HCT116 (cell line): ENCODE measurements around the gene NAPB. TPM values are rescaled to one million over a fixed set of nuclear protein-coding genes. Genes with fewer than 3 reads are reported as not detected.

Experiments
- ATAC-seq: fragments of 200-7000 bp; cut with Tn5 transposase; 2 replicates; pipeline ENCODE4 v1.9.1; 2020; ENCODE audit warnings: mild to moderate bottlenecking, moderate library complexity
- BruUV-seq: library from RNA; stranded (reverse); fragments of 400-500 nt; replicated peaks from 2 replicates; lab custom pipeline; 2021; lab: Mats Ljungman, UMichigan
- CTCF ChIA-PET: fragments of 300-600 bp; sonication (Branson Sonifier 250); formaldehyde crosslinking; loops from one replicate; lab custom pipeline; 2021; ENCODE audit warnings: antibody characterized with exemption; lab: Charles Lee
- POLR2A ChIA-PET: fragments of 300-600, 350-600 bp; sonication (Branson Sonifier 250); formaldehyde crosslinking; loops from one replicate; lab custom pipeline; 2021; ENCODE audit warnings: antibody characterized with exemption; lab: Charles Lee
- RAD21 ChIA-PET, 2 experiments: fragments of 300-600 bp; sonication (Branson Sonifier 250); formaldehyde crosslinking; loops; one replicate each; lab custom pipeline; 2023; ENCODE audit warnings: low total read pairs in 2 of 2; ENCODE audit not compliant: uncharacterized antibody in 2 of 2, unreplicated experiment in 2 of 2, low non-redundant PET in 1 of 2; lab: Charles Lee
- DNase-seq: peaks from one replicate; pipeline ENCODE4 v3.0.0-alpha.2; 2010; ENCODE audit warnings: low read depth, low spot score
- H2AFZ ChIP-seq: fragments of 200-600 bp; shearing (Covaris generic), sonication (generic); 2 replicates; pipeline ENCODE4 v1.6.1; 2017; ENCODE audit warnings: low read depth, mixed run types, mixed read lengths, antibody characterized with exemption, low read length; ENCODE audit not compliant: poor library complexity, severe bottlenecking
- H3K27ac ChIP-seq: 2 replicates; pipeline ENCODE4 v1.5.1; 2012; ENCODE audit warnings: low read depth, low read length
- H3K27me3 ChIP-seq: fragments of 200-600 bp; sonication (generic); 2 replicates; pipeline ENCODE4 v1.6.1; 2016; ENCODE audit warnings: mixed run types, low read length, mixed read lengths; ENCODE audit not compliant: insufficient read depth
- H3K36me3 ChIP-seq, 2 experiments: fragments of 200-500 bp in 1 of 2; fragments of 200-600 bp in 1 of 2; sonication (Bioruptor generic) in 1 of 2; sonication (generic) in 1 of 2; 2 replicates each; pipeline versions ENCODE4 v1.5.1 to v1.6.1; 2014 to 2016; ENCODE audit warnings: low read length in 2 of 2, inconsistent platforms in 1 of 2, mixed read lengths in 1 of 2, mixed run types in 1 of 2; ENCODE audit not compliant: insufficient read depth in 2 of 2, control insufficient read depth in 1 of 2
- H3K4me1 ChIP-seq, 2 experiments: fragments of 200-600 bp in 1 of 2; sonication (generic) in 1 of 2; 2 replicates each; pipeline versions ENCODE4 v1.5.1 to v1.6.1; 2012 to 2017; ENCODE audit warnings: low read length in 2 of 2, inconsistent platforms in 1 of 2, mild to moderate bottlenecking in 1 of 2, mixed read lengths in 1 of 2, mixed run types in 1 of 2, moderate library complexity in 1 of 2; ENCODE audit not compliant: insufficient read depth in 2 of 2, control insufficient read depth in 1 of 2
- H3K4me2 ChIP-seq: fragments of 200-600 bp; sonication (generic); 2 replicates; pipeline ENCODE4 v1.6.1; 2017; ENCODE audit warnings: mixed run types, low read length, mixed read lengths
- H3K4me3 ChIP-seq, 2 experiments: fragments of 200-600 bp in 1 of 2; sonication (generic) in 1 of 2; replicated peaks in 1 of 2; 2 replicates each; pipeline ENCODE4 v1.5.1; 2011 to 2016; ENCODE audit warnings: low read length in 2 of 2, control low read depth in 1 of 2, low read depth in 1 of 2, mild to moderate bottlenecking in 1 of 2, mixed read lengths in 1 of 2, mixed run types in 1 of 2
- H3K79me2 ChIP-seq: fragments of 200-600 bp; sonication (generic); 2 replicates; pipeline ENCODE4 v1.6.1; 2017; ENCODE audit warnings: mild to moderate bottlenecking, mixed run types, low read length, moderate library complexity, mixed read lengths; ENCODE audit not compliant: insufficient read depth
- H3K9ac ChIP-seq: fragments of 200-600 bp; sonication (generic); 2 replicates; pipeline ENCODE4 v1.6.1; 2016; ENCODE audit warnings: low read length, mixed read lengths
- H3K9me2 ChIP-seq: fragments of 200-600 bp; sonication (generic), shearing (Covaris generic); 2 replicates; pipeline ENCODE4 v1.6.1; 2017; ENCODE audit warnings: mixed run types, mild to moderate bottlenecking, moderate library complexity; ENCODE audit not compliant: insufficient read depth
- H3K9me3 ChIP-seq, 2 experiments: fragments of 200-500 bp in 1 of 2; fragments of 200-600 bp in 1 of 2; sonication (Bioruptor generic) in 1 of 2; sonication (generic) in 1 of 2; 2 replicates each; pipeline ENCODE4 v1.6.1; 2014 to 2017; ENCODE audit warnings: low read length in 2 of 2, mixed read lengths in 2 of 2, inconsistent platforms in 1 of 2, low read depth in 1 of 2, mild to moderate bottlenecking in 1 of 2, mixed run types in 1 of 2, moderate library complexity in 1 of 2; ENCODE audit not compliant: control insufficient read depth in 1 of 2, insufficient read depth in 1 of 2
- H4K20me1 ChIP-seq: fragments of 200-600 bp; sonication (generic), shearing (Covaris generic); 2 replicates; pipeline ENCODE4 v1.6.1; 2017; ENCODE audit warnings: mixed run types, mild to moderate bottlenecking, moderate library complexity; ENCODE audit not compliant: insufficient read depth
- CEBPB ChIP-seq: IDR thresholded peaks from 2 replicates; pipeline ENCODE4 v1.6.1; 2012; ENCODE audit warnings: low read depth
- EZH2 ChIP-seq: fragments of 200-600 bp; sonication (generic); IDR thresholded peaks from 2 replicates; pipeline ENCODE4 v1.6.1; 2017; ENCODE audit warnings: antibody characterized with exemption, mixed run types
- FOSL1 ChIP-seq: IDR thresholded peaks from 2 replicates; pipeline ENCODE4 v1.6.1; 2012; ENCODE audit warnings: low read depth
- JUND ChIP-seq: IDR thresholded peaks from 2 replicates; pipeline ENCODE4 v1.6.1; 2012
- MAX ChIP-seq: IDR thresholded peaks from 2 replicates; pipeline ENCODE4 v1.6.1; 2012
- POLR2AphosphoS5 ChIP-seq: IDR thresholded peaks from 2 replicates; pipeline ENCODE4 v1.6.1; 2011; ENCODE audit warnings: mild to moderate bottlenecking, low read depth, low read length, moderate library complexity
- RAD21 ChIP-seq: IDR thresholded peaks from 2 replicates; pipeline ENCODE4 v1.6.1; 2012; ENCODE audit warnings: low read depth, mild to moderate bottlenecking
- SIN3A ChIP-seq: IDR thresholded peaks from 2 replicates; pipeline ENCODE4 v1.6.1; 2012; ENCODE audit warnings: low read depth
- SRF ChIP-seq: IDR thresholded peaks from 2 replicates; pipeline ENCODE4 v1.6.1; 2012; ENCODE audit warnings: low read depth
- ZNF274 ChIP-seq: fragments of 200-500 bp; sonication (Bioruptor generic); IDR thresholded peaks from 2 replicates; pipeline ENCODE4 v1.6.1; 2014; ENCODE audit warnings: mild to moderate bottlenecking, low read depth, low read length, inconsistent platforms
- intact Hi-C: fragments of 100-400 bp; cut with micrococcal nuclease; formaldehyde crosslinking; loops from 2 replicates; pipeline ENCODE4 v1.10.0; 2022
- total RNA-seq: library from RNA; stranded (reverse); gene quantifications from one replicate; pipeline ENCODE4 v1.2.1, GENCODE V29; 2021; ENCODE audit not compliant: unreplicated experiment
- TF ChIP-seq, protein P1 (sequence below): IDR thresholded peaks from 2 replicates; pipeline ENCODE4 v1.6.1; 2012; ENCODE audit warnings: low read depth
- TF ChIP-seq, protein P2 (sequence below): IDR thresholded peaks from 2 replicates; pipeline ENCODE4 v1.6.1; 2011; ENCODE audit warnings: mild to moderate bottlenecking, low read length, moderate library complexity; ENCODE audit not compliant: insufficient replicate concordance; ENCODE audit errors: extremely low read depth

Gene NAPB
- total RNA-seq, 1 experiment from 2014 or later = 7.9 TPM

DNA sequence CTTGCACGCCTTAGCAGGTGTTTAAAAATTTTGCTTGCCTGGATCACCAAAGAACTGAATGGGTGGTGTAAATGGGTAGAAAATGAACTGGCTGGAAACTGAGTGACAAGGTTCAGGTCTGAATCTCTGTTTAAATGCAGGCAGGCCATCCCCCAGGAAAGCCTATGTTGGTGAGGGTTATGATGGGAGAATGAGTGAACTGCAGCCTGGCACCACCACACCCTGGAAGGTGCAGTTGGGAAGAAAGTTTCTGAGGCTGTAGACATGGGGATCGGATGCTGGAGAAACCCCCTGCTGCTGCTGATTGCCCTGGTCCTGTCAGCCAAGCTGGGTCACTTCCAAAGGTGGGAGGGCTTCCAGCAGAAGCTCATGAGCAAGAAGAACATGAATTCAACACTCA lies 18.7 kb upstream of the NAPB start:
- H3K4me3 ChIP-seq = no peak overlapping the region
- no peaks in the 10 kb centered on the region for H3K9me3 ChIP-seq
- intact Hi-C loops = loop anchor here (5.0 kb wide), 1 partner anchor 227 kb away; no protein-coding TSS in a partner anchor
- H3K36me3 ChIP-seq = no peaks in the 10 kb centered on the region
- ChIA-PET CTCF (no interaction called here), POLR2A (no interaction called here), RAD21 (no interaction called here)
- DNase-seq (no peak), ATAC-seq (no peak)
- H3K27ac ChIP-seq = no peak overlapping the region
- no peak overlapping the region for H3K9ac ChIP-seq
- H3K79me2 ChIP-seq = no peaks in the 10 kb centered on the region
- H4K20me1 ChIP-seq = no peaks in the 10 kb centered on the region
- H3K27me3 ChIP-seq = no peaks in the 10 kb centered on the region; the same call in 1 of the 2 replicates
- H3K4me1 ChIP-seq = no peaks in the 10 kb centered on the region
- TF ChIP-seq CEBPB (no peak), MAX (no peak), SRF (no peak), FOSL1 (no peak), RAD21 (no peak), SIN3A (no peak), EZH2 (no peak), POLR2AphosphoS5 (no peak), JUND (no peak), ZNF274 (no peak)
- TF ChIP-seq, protein P1, sequence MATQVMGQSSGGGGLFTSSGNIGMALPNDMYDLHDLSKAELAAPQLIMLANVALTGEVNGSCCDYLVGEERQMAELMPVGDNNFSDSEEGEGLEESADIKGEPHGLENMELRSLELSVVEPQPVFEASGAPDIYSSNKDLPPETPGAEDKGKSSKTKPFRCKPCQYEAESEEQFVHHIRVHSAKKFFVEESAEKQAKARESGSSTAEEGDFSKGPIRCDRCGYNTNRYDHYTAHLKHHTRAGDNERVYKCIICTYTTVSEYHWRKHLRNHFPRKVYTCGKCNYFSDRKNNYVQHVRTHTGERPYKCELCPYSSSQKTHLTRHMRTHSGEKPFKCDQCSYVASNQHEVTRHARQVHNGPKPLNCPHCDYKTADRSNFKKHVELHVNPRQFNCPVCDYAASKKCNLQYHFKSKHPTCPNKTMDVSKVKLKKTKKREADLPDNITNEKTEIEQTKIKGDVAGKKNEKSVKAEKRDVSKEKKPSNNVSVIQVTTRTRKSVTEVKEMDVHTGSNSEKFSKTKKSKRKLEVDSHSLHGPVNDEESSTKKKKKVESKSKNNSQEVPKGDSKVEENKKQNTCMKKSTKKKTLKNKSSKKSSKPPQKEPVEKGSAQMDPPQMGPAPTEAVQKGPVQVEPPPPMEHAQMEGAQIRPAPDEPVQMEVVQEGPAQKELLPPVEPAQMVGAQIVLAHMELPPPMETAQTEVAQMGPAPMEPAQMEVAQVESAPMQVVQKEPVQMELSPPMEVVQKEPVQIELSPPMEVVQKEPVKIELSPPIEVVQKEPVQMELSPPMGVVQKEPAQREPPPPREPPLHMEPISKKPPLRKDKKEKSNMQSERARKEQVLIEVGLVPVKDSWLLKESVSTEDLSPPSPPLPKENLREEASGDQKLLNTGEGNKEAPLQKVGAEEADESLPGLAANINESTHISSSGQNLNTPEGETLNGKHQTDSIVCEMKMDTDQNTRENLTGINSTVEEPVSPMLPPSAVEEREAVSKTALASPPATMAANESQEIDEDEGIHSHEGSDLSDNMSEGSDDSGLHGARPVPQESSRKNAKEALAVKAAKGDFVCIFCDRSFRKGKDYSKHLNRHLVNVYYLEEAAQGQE = no peak
- TF ChIP-seq, protein P2, sequence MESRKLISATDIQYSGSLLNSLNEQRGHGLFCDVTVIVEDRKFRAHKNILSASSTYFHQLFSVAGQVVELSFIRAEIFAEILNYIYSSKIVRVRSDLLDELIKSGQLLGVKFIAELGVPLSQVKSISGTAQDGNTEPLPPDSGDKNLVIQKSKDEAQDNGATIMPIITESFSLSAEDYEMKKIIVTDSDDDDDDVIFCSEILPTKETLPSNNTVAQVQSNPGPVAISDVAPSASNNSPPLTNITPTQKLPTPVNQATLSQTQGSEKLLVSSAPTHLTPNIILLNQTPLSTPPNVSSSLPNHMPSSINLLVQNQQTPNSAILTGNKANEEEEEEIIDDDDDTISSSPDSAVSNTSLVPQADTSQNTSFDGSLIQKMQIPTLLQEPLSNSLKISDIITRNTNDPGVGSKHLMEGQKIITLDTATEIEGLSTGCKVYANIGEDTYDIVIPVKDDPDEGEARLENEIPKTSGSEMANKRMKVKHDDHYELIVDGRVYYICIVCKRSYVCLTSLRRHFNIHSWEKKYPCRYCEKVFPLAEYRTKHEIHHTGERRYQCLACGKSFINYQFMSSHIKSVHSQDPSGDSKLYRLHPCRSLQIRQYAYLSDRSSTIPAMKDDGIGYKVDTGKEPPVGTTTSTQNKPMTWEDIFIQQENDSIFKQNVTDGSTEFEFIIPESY = no peak
- BruUV-seq = no TSS peak
- H3K9me2 ChIP-seq = no peaks in the 10 kb centered on the region
- H2AFZ ChIP-seq = no peak overlapping the region
- H3K4me2 ChIP-seq = no peak overlapping the region
